ENCODE results near the gene NLE1. TPM values are rescaled to one million over a fixed set of nuclear protein-coding genes. Genes with fewer than 3 reads are reported as not detected.

Gene NLE1
- total RNA-seq, 2 donors from 2014 or later: 12.9 to 17.9 TPM

DNA sequence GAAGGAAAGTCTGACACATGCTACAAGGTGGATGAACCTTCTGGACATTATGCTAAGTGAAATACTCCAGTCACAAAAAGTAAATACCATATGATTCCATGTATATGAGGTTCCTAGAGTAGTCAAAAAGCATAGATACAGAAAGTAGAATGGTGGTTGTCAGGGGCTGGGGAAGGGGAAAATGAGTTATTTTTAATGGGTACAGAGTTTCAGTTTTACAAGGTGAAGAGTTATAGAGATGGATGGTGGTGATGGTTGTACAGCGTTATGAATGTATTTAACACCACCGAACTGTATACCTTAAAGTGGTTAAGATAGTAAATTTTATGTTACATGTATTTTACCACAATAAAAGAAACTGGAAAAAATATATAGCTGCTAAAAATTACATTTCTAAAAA lies 40.4 kb downstream of the NLE1 start:
- H3K27ac ChIP-seq: no peak overlapping the region
- DNase-seq (no peak), ATAC-seq (no peak)
- peaks cover 0 to 7% of the 10 kb centered on the region in 2 donors for H3K36me3 ChIP-seq (replicated peaks in 1 of 2; ENCODE audit: insufficient read depth in 1 of 2, low read depth in 2 of 2)
- TF ChIP-seq, protein P1, sequence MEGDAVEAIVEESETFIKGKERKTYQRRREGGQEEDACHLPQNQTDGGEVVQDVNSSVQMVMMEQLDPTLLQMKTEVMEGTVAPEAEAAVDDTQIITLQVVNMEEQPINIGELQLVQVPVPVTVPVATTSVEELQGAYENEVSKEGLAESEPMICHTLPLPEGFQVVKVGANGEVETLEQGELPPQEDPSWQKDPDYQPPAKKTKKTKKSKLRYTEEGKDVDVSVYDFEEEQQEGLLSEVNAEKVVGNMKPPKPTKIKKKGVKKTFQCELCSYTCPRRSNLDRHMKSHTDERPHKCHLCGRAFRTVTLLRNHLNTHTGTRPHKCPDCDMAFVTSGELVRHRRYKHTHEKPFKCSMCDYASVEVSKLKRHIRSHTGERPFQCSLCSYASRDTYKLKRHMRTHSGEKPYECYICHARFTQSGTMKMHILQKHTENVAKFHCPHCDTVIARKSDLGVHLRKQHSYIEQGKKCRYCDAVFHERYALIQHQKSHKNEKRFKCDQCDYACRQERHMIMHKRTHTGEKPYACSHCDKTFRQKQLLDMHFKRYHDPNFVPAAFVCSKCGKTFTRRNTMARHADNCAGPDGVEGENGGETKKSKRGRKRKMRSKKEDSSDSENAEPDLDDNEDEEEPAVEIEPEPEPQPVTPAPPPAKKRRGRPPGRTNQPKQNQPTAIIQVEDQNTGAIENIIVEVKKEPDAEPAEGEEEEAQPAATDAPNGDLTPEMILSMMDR (IDR thresholded peaks at IDR 0.05): no peak
- no peak for TF ChIP-seq POLR2A (IDR thresholded peaks at IDR 0.05)
- H3K9me3 ChIP-seq: no peaks in the 10 kb centered on the region
- intact Hi-C loops (cut with DNase I): no loop called here
- H3K27me3 ChIP-seq: no peaks in the 10 kb centered on the region
- no peaks in the 10 kb centered on the region for H3K4me1 ChIP-seq
- no peak overlapping the region for H3K4me3 ChIP-seq
- 77 to 93% methylated on average over 2 of the region's 2 CpGs for WGBS, 2 donors

DNA sequence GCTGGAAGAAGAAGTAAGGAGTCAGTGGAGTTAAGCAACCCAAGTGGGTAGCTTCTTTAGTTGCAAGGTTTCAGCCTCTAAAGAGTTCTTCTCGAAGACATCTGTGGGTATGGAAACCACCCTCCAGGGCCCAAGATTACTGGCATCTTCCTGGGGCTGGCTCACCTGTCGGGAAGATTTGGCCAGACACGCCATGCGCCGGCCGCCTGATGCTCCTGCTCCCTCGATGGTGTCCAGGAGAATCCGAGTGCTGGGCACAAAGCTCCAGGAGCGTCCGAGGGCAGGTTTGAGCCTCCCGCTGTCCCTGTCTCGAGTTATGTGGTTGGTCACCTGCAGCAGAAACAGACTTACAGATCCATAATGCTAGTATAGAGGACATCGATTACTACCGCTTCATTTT lies 41.1 kb downstream of the NLE1 start:
- no peaks in the 10 kb centered on the region for H3K27me3 ChIP-seq
- H3K9me3 ChIP-seq: no peaks in the 10 kb centered on the region
- intact Hi-C loops (cut with DNase I): no loop called here
- DNase-seq (no peak), ATAC-seq (no peak)
- TF ChIP-seq POLR2A (IDR thresholded peaks at IDR 0.05): no peak
- TF ChIP-seq, protein P1 (IDR thresholded peaks at IDR 0.05): no peak
- no peak overlapping the region for H3K27ac ChIP-seq
- H3K36me3 ChIP-seq (replicated peaks in 1 of 2; ENCODE audit: insufficient read depth in 1 of 2, low read depth in 2 of 2): peaks cover 0 to 7% of the 10 kb centered on the region in 2 donors
- no peak overlapping the region for H3K4me3 ChIP-seq
- 92 to 93% methylated on average over 11 to 14 of the region's 14 CpGs for WGBS, 2 donors
- H3K4me1 ChIP-seq: no peaks in the 10 kb centered on the region

DNA sequence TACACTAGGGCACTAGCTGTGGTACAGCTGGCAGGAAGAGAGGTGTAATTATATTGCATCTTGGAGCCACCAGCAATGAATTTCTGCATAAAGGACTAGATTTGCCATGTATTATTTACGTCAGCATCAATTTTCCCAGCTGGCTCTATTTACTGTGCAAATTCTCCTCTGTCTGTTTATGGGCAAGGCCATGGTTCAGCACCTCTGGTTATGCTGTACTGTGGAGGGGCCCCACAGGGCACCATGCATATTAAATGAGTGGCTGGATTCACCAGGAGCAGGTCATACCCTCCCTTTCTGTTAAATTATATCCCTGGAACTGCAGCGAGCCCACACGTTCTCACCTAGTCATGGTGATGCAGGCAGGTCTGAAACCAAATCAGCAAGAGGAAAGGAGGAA lies 42.2 kb downstream of the NLE1 start:
- peaks cover 0 to 5% of the 10 kb centered on the region in 2 donors for H3K36me3 ChIP-seq (replicated peaks in 1 of 2; ENCODE audit: insufficient read depth in 1 of 2, low read depth in 2 of 2)
- no peaks in the 10 kb centered on the region for H3K27me3 ChIP-seq
- WGBS, 2 donors: 81 to 92% methylated on average over 3 of the region's 3 CpGs
- H3K27ac ChIP-seq: no peak overlapping the region
- no peaks in the 10 kb centered on the region for H3K9me3 ChIP-seq
- TF ChIP-seq POLR2A (IDR thresholded peaks at IDR 0.05): no peak
- TF ChIP-seq, protein P1 (IDR thresholded peaks at IDR 0.05): no peak
- ATAC-seq (no peak), DNase-seq (no peak)
- no peak overlapping the region for H3K4me3 ChIP-seq
- intact Hi-C loops (cut with DNase I): no loop called here
- no peaks in the 10 kb centered on the region for H3K4me1 ChIP-seq

DNA sequence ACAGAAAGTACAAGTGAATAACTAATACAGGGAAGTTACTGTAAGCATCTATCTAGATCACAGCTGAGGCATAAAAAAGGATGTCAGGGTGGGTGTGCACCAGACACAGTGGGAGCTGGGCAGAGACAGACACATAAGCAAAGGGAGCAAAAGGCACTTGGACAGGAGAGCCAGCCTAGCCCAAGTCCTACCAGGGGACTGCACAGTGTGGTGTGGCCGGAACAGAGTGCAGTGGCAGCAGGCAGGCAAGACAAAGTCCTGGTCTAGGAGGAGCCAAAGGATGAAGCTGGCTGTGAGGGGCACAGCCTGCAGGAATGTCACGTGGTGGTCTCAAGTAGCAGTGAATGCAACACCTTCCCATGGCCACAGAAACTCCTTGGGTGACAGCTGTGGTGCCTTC lies 44.3 kb downstream of the NLE1 start:
- ATAC-seq (no peak), DNase-seq (no peak)
- Histone ChIP-seq H3K36me3 (replicated peaks in 1 of 2; ENCODE audit: insufficient read depth in 1 of 2, low read depth in 2 of 2) (peaks cover 0 to 5% of the 10 kb centered on the region in 2 donors), H3K4me1 (no peaks in the 10 kb centered on the region), H3K4me3 (no peak overlapping the region), H3K9me3 (no peaks in the 10 kb centered on the region), H3K27ac (no peak overlapping the region), H3K27me3 (no peaks in the 10 kb centered on the region)
- TF ChIP-seq POLR2A (IDR thresholded peaks at IDR 0.05): no peak
- TF ChIP-seq, protein P1 (IDR thresholded peaks at IDR 0.05): no peak
- intact Hi-C loops (cut with DNase I): no loop called here
- WGBS, 2 donors: 97% methylated on average over 2 of the region's 2 CpGs

DNA sequence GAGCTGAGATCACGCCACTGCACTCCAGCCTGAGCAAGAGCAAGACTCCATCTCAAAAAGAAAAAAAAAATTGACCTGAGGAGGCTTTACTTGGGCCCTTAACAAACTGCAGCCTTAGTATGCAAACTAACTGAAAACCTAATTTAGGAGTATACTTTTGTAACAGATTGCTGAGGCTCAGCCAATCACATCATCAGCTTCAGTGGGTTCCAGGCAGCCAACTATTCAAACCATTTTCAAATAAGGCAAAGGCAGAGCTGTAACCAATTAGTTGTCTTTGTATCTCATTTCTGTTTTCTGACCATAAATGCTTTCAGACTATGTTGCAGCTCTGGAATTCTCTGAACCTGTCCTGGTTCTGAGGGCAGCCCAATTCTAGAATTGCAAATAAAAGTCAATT lies 46.4 kb downstream of the NLE1 start:
- Histone ChIP-seq H3K36me3 (replicated peaks in 1 of 2; ENCODE audit: insufficient read depth in 1 of 2, low read depth in 2 of 2) (peaks cover 0 to 4% of the 10 kb centered on the region in 2 donors), H3K27ac (no peak overlapping the region), H3K27me3 (no peaks in the 10 kb centered on the region), H3K9me3 (no peaks in the 10 kb centered on the region), H3K4me1 (no peaks in the 10 kb centered on the region), H3K4me3 (no peak overlapping the region)
- DNase-seq (no peak), ATAC-seq (no peak)
- WGBS, 2 donors: 100% methylated on average over 1 of the region's 1 CpG
- intact Hi-C loops (cut with DNase I): no loop called here
- TF ChIP-seq POLR2A (IDR thresholded peaks at IDR 0.05): no peak
- TF ChIP-seq, protein P1 (IDR thresholded peaks at IDR 0.05): no peak
